Transverse colon (tissue), 4 donors: ENCODE data around the gene ARHGAP23. TPM values are rescaled to one million over a fixed set of nuclear protein-coding genes. Genes with fewer than 3 reads are reported as not detected.

ENCODE experiments used
- DNase-seq: peaks from one replicate; pipeline ENCODE4 v3.0.0-alpha.2; 2019
- H3K27ac ChIP-seq, 4 donors: fragments of 200-600 bp; sonication (generic); 2 replicates each; pipeline ENCODE4 v1.5.1; 2016 to 2018; ENCODE audit warnings: inconsistent platforms in 4 of 4
- H3K27me3 ChIP-seq: fragments of 200-600 bp; sonication (generic); 2 replicates; pipeline ENCODE4 v1.5.1; 2017; ENCODE audit warnings: inconsistent platforms
- H3K36me3 ChIP-seq, 4 donors: fragments of 200-600 bp; sonication (generic); 2 replicates each; pipeline ENCODE4 v1.5.1; 2017 to 2019; ENCODE audit warnings: inconsistent platforms in 4 of 4
- H3K4me1 ChIP-seq, 4 donors: fragments of 200-600 bp; sonication (generic); 2 replicates each; pipeline ENCODE4 v1.5.1; 2017 to 2020; ENCODE audit warnings: inconsistent platforms in 4 of 4
- H3K4me3 ChIP-seq, 4 donors: fragments of 200-600 bp; sonication (generic); 1 replicate in 1 of 4; 2 replicates in 3 of 4; pipeline versions ENCODE4 v1.5.1 to v1.6.1; 2017 to 2019; ENCODE audit warnings: inconsistent platforms in 4 of 4
- H3K9me3 ChIP-seq, 2 donors: fragments of 200-600 bp; sonication (generic); 2 replicates each; pipeline ENCODE4 v1.5.1; 2017 to 2019; ENCODE audit warnings: inconsistent platforms in 2 of 2
- CTCF ChIP-seq, 5 experiments: fragments of 200-600 bp in 3 of 5; fragments of 450-650 bp in 2 of 5; sonication (generic) in 3 of 5; IDR thresholded peaks; 1 replicate in 2 of 5; 2 replicates in 3 of 5; pipeline ENCODE4 v1.5.1; 2016 to 2017; ENCODE audit warnings: antibody characterized with exemption in 5 of 5, inconsistent platforms in 3 of 5, mild to moderate bottlenecking in 2 of 5, moderate library complexity in 1 of 5
- EP300 ChIP-seq: sonication (generic); formaldehyde crosslinking; IDR thresholded peaks from one replicate; pipeline ENCODE4 v1.6.1; 2017; ENCODE audit warnings: antibody characterized with exemption, low read depth
- POLR2A ChIP-seq: fragments of 450-650 bp; IDR thresholded peaks from one replicate; pipeline ENCODE4 v1.6.1; 2016; ENCODE audit warnings: antibody characterized with exemption, mild to moderate bottlenecking, moderate library complexity
- POLR2AphosphoS5 ChIP-seq, 3 donors: sonication (generic); formaldehyde crosslinking; IDR thresholded peaks; one replicate each; pipeline ENCODE4 v1.6.1; 2016; ENCODE audit warnings: antibody characterized with exemption in 3 of 3
- WGBS, 2 donors: methylation state at CpG; one replicate each; pipeline ENCODE4 v1.1.5; 2018; ENCODE audit warnings: low coverage in 1 of 2; 5-methylcytosine and 5-hydroxymethylcytosine counted together
- in situ Hi-C, 4 donors: fragments of 200-750 bp; cut with MboI; loops; one replicate each; pipeline versions ENCODE4 v1.15.0 to v1.15.1; 2017; ENCODE audit warnings: low sequenced_read_pairs in 3 of 4, low pct_ligation_motif_present in 1 of 4, low pct_unique_long_range_greater_than_20kb in 1 of 4
- intact Hi-C: fragments of 100-400 bp; cut with DNase I; formaldehyde crosslinking; loops from one replicate; pipeline ENCODE4 v1.15.1; 2023; ENCODE audit warnings: low total_unique reads
- total RNA-seq, 4 donors: library from RNA; depleted of rRNA; stranded (reverse); fragments of >200 nt; gene quantifications; one replicate each; pipeline ENCODE4 v1.1.0, GENCODE V29; 2016

The ARHGAP23 gene
- total RNA-seq, 4 donors from 2014 or later, result 4.5 to 21.7 (median 17.0) TPM

- Histone ChIP-seq H3K4me1 (peaks cover 8 to 27% (median 18%) of the 10 kb centered on the region in 4 donors), H3K9me3 (no peaks in the 10 kb centered on the region), H3K27ac (peak overlapping the region in 1 of 4 donors; percentile 27), H3K36me3 (no peaks in the 10 kb centered on the region), H3K4me3 (no peak overlapping the region), H3K27me3 (peaks cover 45% of the 10 kb centered on the region)
- intact Hi-C loops, result loop anchor here (2.0 kb wide), 1 partner anchor 67 kb away; no protein-coding TSS in a partner anchor
- 33 to 70% methylated on average over 4 to 20 of the region's 22 CpGs for WGBS, 2 donors
- in situ Hi-C loops, result loop anchor here in 1 of 4 donors (10.0 kb wide), 1 partner anchor 71 kb away; the partner anchor contains the start of gene GPR179
- peak; percentile 40 for DNase-seq
- TF ChIP-seq CTCF (IDR thresholded peaks at IDR 0.05), result no peak
- TF ChIP-seq EP300, result no peak
- no peak for TF ChIP-seq POLR2A
- TF ChIP-seq POLR2AphosphoS5 (IDR thresholded peaks at IDR 0.05), result no peak
These were observed 12.7 kb upstream of the ARHGAP23 start for GRCh38 chr17:38415250-38416194.

GRCh38 chr17:38416840-38417209 is 11.4 kb upstream of the ARHGAP23 start:
- intact Hi-C loops (no loop called here), in situ Hi-C loops (loop anchor here in 1 of 4 donors (10.0 kb wide), 1 partner anchor 72 kb away; the partner anchor contains the start of gene GPR179)
- Histone ChIP-seq H3K36me3 (no peaks in the 10 kb centered on the region), H3K4me3 (no peak overlapping the region), H3K4me1 (peaks cover 15 to 40% (median 25%) of the 10 kb centered on the region in 4 donors), H3K27ac (no peak overlapping the region), H3K9me3 (no peaks in the 10 kb centered on the region), H3K27me3 (peaks cover 58% of the 10 kb centered on the region)
- TF ChIP-seq POLR2AphosphoS5 (IDR thresholded peaks at IDR 0.05) (no peak), POLR2A (no peak), CTCF (IDR thresholded peaks at IDR 0.05) (no peak), EP300 (no peak)
- DNase-seq, result no peak
- 57 to 100% methylated on average over 1 of the region's 1 CpG for WGBS, 2 donors

DNA sequence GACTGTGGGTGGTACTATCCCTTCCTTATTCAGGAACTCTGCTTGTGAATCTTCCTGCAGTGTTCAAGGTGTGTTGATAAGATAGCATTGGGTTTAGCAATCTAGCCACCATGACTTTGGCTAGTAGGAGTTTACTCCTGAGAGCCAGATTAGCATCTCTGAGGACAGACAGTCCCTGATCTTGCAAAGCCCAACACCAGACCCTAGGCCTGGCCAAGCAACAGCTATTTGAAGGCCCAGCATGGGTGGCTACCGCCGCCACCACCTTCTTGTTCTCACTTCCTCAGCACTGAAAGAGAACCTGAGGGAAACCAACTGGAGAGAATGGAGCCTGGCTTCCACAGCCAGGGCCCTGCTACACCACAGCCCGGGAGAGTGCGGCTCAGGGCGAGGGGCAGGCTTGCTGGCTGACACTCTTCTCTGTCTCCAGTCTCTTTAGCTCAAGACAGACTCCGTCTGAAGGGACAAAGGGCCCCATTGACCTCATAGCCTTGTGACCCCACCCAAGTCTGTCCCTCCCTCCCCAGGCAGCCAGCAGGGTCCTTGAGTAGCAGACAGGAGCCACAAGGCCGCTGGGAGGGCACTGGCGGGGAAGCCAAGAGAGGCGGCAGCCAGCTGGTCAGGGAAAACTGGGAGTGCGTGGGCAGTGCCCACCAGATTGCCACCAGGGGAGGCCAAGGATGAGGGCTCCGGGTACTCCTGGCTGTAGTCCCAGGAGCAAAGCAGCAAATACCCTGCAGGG is 10.9 kb upstream of the ARHGAP23 start:
- WGBS, 2 donors, result 81% methylated on average over 11 of the region's 11 CpGs; no CpG with 5 or more reads in 1 of the 2 donors
- Histone ChIP-seq H3K4me1 (peaks cover 15 to 44% (median 26%) of the 10 kb centered on the region in 4 donors), H3K4me3 (no peak overlapping the region), H3K36me3 (no peaks in the 10 kb centered on the region), H3K27me3 (peaks cover 64% of the 10 kb centered on the region), H3K27ac (no peak overlapping the region), H3K9me3 (no peaks in the 10 kb centered on the region)
- TF ChIP-seq CTCF (IDR thresholded peaks at IDR 0.05) (no peak), POLR2A (no peak), POLR2AphosphoS5 (IDR thresholded peaks at IDR 0.05) (no peak), EP300 (no peak)
- intact Hi-C loops (no loop called here), in situ Hi-C loops (loop anchor here in 1 of 4 donors (10.0 kb wide), 1 partner anchor 73 kb away; the partner anchor contains the start of gene GPR179)
- no peak for DNase-seq
